ENCODE results near the gene GMIP.

DNA sequence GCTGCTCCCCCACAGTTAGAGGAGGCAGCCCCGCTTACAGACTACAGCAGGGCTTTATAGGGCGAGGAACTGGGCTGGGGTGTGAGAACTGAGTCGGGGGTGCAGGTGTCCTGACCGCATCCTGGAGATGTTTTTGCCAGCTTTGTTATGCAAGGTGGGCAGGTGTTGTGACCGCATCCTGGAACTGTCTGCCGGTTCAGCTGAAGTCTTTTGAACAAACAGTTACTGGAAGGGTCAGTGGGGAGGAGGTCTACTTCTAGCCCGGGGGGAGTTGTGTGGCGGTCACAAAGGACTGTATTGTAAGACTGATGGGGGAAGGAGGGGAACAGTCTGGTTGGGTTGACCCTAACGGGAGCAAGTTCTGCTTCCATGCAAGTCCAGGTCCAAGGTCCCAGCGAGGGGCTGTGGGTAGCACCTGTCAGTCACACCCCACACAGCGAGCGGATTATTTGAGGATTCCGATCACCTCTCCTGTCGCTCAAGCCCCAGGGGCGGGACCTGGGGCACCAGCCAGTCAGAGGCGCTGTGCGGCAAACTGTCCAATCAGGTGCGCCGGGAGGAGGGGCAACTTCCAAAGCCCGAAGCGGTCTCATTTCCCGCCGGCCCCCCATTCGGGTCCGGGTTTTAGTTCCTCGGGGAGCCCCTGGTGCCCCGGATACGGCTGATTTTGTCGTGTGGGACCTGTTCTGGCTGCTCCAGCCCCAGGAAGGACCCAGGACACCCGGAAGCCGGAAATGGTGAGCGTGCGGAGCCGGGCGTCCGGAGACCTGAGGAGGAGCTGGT, 25.0 kb upstream of the GMIP start, which contains the start of gene ZNF101:
- TF ChIP-seq POLR2AphosphoS5 (IDR thresholded peaks at IDR 0.05): peak; percentile 66 to 67
- TF ChIP-seq, protein P1, sequence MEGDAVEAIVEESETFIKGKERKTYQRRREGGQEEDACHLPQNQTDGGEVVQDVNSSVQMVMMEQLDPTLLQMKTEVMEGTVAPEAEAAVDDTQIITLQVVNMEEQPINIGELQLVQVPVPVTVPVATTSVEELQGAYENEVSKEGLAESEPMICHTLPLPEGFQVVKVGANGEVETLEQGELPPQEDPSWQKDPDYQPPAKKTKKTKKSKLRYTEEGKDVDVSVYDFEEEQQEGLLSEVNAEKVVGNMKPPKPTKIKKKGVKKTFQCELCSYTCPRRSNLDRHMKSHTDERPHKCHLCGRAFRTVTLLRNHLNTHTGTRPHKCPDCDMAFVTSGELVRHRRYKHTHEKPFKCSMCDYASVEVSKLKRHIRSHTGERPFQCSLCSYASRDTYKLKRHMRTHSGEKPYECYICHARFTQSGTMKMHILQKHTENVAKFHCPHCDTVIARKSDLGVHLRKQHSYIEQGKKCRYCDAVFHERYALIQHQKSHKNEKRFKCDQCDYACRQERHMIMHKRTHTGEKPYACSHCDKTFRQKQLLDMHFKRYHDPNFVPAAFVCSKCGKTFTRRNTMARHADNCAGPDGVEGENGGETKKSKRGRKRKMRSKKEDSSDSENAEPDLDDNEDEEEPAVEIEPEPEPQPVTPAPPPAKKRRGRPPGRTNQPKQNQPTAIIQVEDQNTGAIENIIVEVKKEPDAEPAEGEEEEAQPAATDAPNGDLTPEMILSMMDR (IDR thresholded peaks at IDR 0.05): peak in 1 of 3 experiments; percentile 5
- TF ChIP-seq POLR2A (IDR thresholded peaks at IDR 0.05; ENCODE audit: low read depth): no peak

Data from esophagus muscularis mucosa (tissue), 3 donors.